Gastroesophageal sphincter (tissue), 3 donors: ENCODE data around the gene P3H2.

Experiments used
- CTCF ChIP-seq, 4 experiments: fragments of 200-600 bp in 2 of 4; fragments of 450-650 bp in 2 of 4; sonication (generic) in 1 of 4; IDR thresholded peaks; one replicate each; pipeline ENCODE4 v1.5.1; 2017 to 2019; ENCODE audit warnings: antibody characterized with exemption in 4 of 4, mild to moderate bottlenecking in 2 of 4, moderate library complexity in 2 of 4
- POLR2A ChIP-seq, 2 donors: fragments of 450-650 bp; IDR thresholded peaks; one replicate each; pipeline ENCODE4 v1.6.1; 2017; ENCODE audit warnings: antibody characterized with exemption in 2 of 2, mild to moderate bottlenecking in 2 of 2, moderate library complexity in 1 of 2
- POLR2AphosphoS5 ChIP-seq: sonication (generic); formaldehyde crosslinking; IDR thresholded peaks from one replicate; pipeline ENCODE4 v1.6.1; 2017; ENCODE audit warnings: antibody characterized with exemption

DNA sequence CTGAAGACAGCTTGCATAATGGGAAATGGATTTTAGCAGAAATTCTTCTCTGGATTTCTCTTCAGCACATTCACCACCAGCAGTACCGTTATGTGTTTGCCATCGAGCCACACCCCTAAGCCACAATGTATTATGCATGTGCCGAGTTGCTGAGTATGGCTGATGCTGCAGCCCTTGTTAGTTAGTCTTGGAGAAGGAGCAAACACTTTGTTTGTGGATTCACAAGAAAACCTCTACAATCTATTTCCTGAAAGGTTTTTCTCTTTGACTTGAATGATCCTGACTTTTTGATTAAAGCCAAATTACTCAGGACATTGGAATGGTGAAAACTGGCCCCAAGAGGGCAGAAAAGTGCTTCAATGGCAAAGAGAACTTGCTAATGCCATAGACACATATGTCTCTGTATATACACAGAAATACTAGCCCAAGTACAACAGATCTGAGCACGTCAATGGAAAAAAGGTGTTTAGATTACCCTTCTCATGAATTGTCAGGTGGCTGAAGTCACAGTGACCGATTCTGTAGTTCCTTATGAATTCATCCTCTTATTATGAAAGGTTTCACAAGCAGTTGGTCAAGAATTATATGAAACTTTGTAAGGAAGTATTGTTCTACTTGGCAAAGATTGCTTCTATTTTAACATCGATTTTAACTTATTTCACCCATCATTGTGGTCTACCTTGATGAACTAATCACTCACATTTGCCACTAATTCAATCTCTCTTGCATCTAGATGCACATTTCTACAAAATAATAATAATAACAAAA lies 103.0 kb downstream of the P3H2 start:
- TF ChIP-seq POLR2AphosphoS5 (no peak), CTCF (IDR thresholded peaks at IDR 0.05) (peak in 3 of 4 experiments; percentile 40 to 55 (median 40)), POLR2A (IDR thresholded peaks at IDR 0.05) (no peak)
